Nephron (organoid): ENCODE data around the gene GPR156.

Experiments used
- H3K27ac Mint-ChIP-seq, 3 experiments: 2 replicates each; pipeline ENCODE4 v1.8.0; 2020; ENCODE audit warnings: mixed read lengths in 3 of 3, mild to moderate bottlenecking in 2 of 3, moderate library complexity in 1 of 3
- H3K27me3 Mint-ChIP-seq: 2 replicates; pipeline ENCODE4 v1.8.0; 2021; ENCODE audit warnings: low read depth, mild to moderate bottlenecking, moderate library complexity, mixed read lengths
- H3K36me3 Mint-ChIP-seq: 2 replicates; pipeline ENCODE4 v1.8.0; 2020; ENCODE audit warnings: low read depth, mixed read lengths
- H3K4me1 Mint-ChIP-seq: 2 replicates; pipeline ENCODE4 v1.8.0; 2020; ENCODE audit warnings: mixed read lengths
- H3K4me3 Mint-ChIP-seq, 3 experiments: 2 replicates each; pipeline ENCODE4 v1.8.0; 2020; ENCODE audit warnings: mild to moderate bottlenecking in 3 of 3, mixed read lengths in 3 of 3, moderate library complexity in 2 of 3
- H3K9me3 Mint-ChIP-seq: 2 replicates; pipeline ENCODE4 v1.8.0; 2020; ENCODE audit warnings: mixed read lengths
- CTCF ChIP-seq, 3 experiments: fragments of 200-600 bp; sonication (generic); IDR thresholded peaks; one replicate each; pipeline ENCODE4 v1.5.0; 2021; ENCODE audit warnings: antibody characterized with exemption in 3 of 3; ENCODE audit not compliant: unreplicated experiment in 3 of 3

GPR156 gene

DNA sequence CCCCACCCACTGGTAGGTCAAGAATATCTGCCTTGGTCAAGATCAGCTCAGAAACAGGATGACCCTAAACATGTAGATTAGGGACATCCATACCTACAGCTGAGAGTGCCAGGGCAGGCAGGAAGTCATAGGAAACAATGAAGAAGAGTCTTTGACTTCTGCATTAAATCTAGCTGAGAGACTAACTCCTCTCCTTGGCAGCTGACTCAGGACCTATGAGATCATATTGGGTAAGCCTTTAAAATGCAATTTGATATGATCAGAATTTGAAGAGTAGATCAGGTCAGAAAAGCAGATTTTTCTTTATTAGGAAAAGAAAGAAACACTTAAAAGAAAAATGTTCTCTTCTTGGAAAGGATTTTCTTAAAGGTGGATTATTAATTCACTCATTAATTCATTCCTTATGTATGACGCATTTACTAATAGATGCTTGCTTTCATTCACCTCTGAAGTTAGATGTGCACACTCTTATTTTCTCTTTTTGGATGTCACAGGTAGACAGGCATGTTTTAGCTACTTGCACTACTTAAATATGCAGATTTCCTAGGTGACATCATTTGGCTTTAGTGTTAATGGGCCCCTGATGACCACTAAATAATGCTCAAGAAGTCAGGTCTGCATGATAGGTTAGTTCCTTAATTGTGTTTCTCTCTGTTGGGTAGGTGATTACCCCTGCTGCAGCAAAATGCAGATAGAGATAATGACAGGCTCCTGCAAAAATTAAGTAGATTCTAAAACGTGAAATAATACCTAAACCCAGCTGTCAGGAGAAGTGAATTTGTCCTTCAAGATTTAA is 155.1 kb downstream of the GPR156 start:
- Mint-ChIP-seq H3K27ac (no peak overlapping the region), H3K9me3 (no peaks in the 10 kb centered on the region), H3K4me3 (no peak overlapping the region), H3K36me3 (no peaks in the 10 kb centered on the region), H3K27me3 (no peaks in the 10 kb centered on the region), H3K4me1 (no peaks in the 10 kb centered on the region)
- TF ChIP-seq CTCF (IDR thresholded peaks at IDR 0.05; ENCODE audit: unreplicated experiment in 3 of 3): no peak

GRCh38 chr3:120129051-120129450 is 156.0 kb downstream of the GPR156 start:
- H3K27me3 Mint-ChIP-seq: no peaks in the 10 kb centered on the region
- H3K4me1 Mint-ChIP-seq: no peaks in the 10 kb centered on the region
- H3K36me3 Mint-ChIP-seq: no peaks in the 10 kb centered on the region
- no peak overlapping the region for H3K27ac Mint-ChIP-seq
- no peak for TF ChIP-seq CTCF (IDR thresholded peaks at IDR 0.05; ENCODE audit: unreplicated experiment in 3 of 3)
- H3K9me3 Mint-ChIP-seq: no peaks in the 10 kb centered on the region
- no peak overlapping the region for H3K4me3 Mint-ChIP-seq

GRCh38 chr3:120125992-120126391 is 159.0 kb downstream of the GPR156 start:
- Mint-ChIP-seq H3K27ac (no peak overlapping the region), H3K36me3 (no peaks in the 10 kb centered on the region), H3K9me3 (no peaks in the 10 kb centered on the region), H3K27me3 (no peaks in the 10 kb centered on the region), H3K4me3 (no peak overlapping the region), H3K4me1 (no peaks in the 10 kb centered on the region)
- no peak for TF ChIP-seq CTCF (IDR thresholded peaks at IDR 0.05; ENCODE audit: unreplicated experiment in 3 of 3)

GRCh38 chr3:120119846-120120510 is 165.0 kb downstream of the GPR156 start:
- Mint-ChIP-seq H3K4me1 (no peaks in the 10 kb centered on the region), H3K36me3 (peaks cover 10% of the 10 kb centered on the region), H3K27me3 (no peaks in the 10 kb centered on the region), H3K4me3 (no peak overlapping the region), H3K27ac (no peak overlapping the region), H3K9me3 (peaks cover 14% of the 10 kb centered on the region)
- no peak for TF ChIP-seq CTCF (IDR thresholded peaks at IDR 0.05; ENCODE audit: unreplicated experiment in 3 of 3)
